ENCODE measurements around the gene METTL25.

The METTL25 gene

GRCh38 chr12:82406651-82407050 lies 48.3 kb downstream of the METTL25 start:
- Histone ChIP-seq H3K4me1 (ENCODE audit: low read depth, poor library complexity, severe bottlenecking) (no peaks in the 10 kb centered on the region), H3K36me3 (ENCODE audit: insufficient read depth) (no peaks in the 10 kb centered on the region), H4K20me1 (ENCODE audit: insufficient read depth) (no peaks in the 10 kb centered on the region), H3K9ac (no peak overlapping the region), H2AFZ (ENCODE audit: low read depth) (no peak overlapping the region), H3K27me3 (ENCODE audit: insufficient read depth, low read depth) (no peaks in the 10 kb centered on the region), H3K79me2 (ENCODE audit: insufficient read depth, low read depth) (no peaks in the 10 kb centered on the region), H3K27ac (no peak overlapping the region), H3K4me2 (no peak overlapping the region), H3K4me3 (IDR thresholded peaks at IDR 0.05; ENCODE audit: insufficient read depth, low read depth, low read length) (no peak overlapping the region)
- no peak for TF ChIP-seq CTCF (conservative IDR thresholded peaks at IDR 0.05; ENCODE audit: low read depth, low read length)

GRCh38 chr12:82407481-82407880 lies 49.2 kb downstream of the METTL25 start:
- Histone ChIP-seq H4K20me1 (ENCODE audit: insufficient read depth) (no peaks in the 10 kb centered on the region), H3K27ac (no peak overlapping the region), H3K27me3 (ENCODE audit: insufficient read depth, low read depth) (no peaks in the 10 kb centered on the region), H3K79me2 (ENCODE audit: insufficient read depth, low read depth) (no peaks in the 10 kb centered on the region), H3K9ac (no peak overlapping the region), H3K4me2 (no peak overlapping the region), H3K4me1 (ENCODE audit: low read depth, poor library complexity, severe bottlenecking) (no peaks in the 10 kb centered on the region), H3K36me3 (ENCODE audit: insufficient read depth) (no peaks in the 10 kb centered on the region), H2AFZ (ENCODE audit: low read depth) (no peak overlapping the region), H3K4me3 (IDR thresholded peaks at IDR 0.05; ENCODE audit: insufficient read depth, low read depth, low read length) (no peak overlapping the region)
- TF ChIP-seq CTCF (conservative IDR thresholded peaks at IDR 0.05; ENCODE audit: low read depth, low read length) = no peak

- TF ChIP-seq CTCF (conservative IDR thresholded peaks at IDR 0.05; ENCODE audit: low read depth, low read length) = no peak
Observed at GRCh38 chr12:82408844-82409243, 50.5 kb downstream of the METTL25 start.

GRCh38 chr12:82411546-82412230 lies 53.4 kb downstream of the METTL25 start:
- Histone ChIP-seq H3K4me2 (no peak overlapping the region), H3K27me3 (ENCODE audit: insufficient read depth, low read depth) (no peaks in the 10 kb centered on the region), H3K36me3 (ENCODE audit: insufficient read depth) (no peaks in the 10 kb centered on the region), H3K4me1 (ENCODE audit: low read depth, poor library complexity, severe bottlenecking) (no peaks in the 10 kb centered on the region), H3K27ac (no peak overlapping the region), H4K20me1 (ENCODE audit: insufficient read depth) (no peaks in the 10 kb centered on the region), H3K79me2 (ENCODE audit: insufficient read depth, low read depth) (no peaks in the 10 kb centered on the region), H3K9ac (no peak overlapping the region), H2AFZ (ENCODE audit: low read depth) (no peak overlapping the region), H3K4me3 (IDR thresholded peaks at IDR 0.05; ENCODE audit: insufficient read depth, low read depth, low read length) (no peak overlapping the region)
- TF ChIP-seq CTCF (conservative IDR thresholded peaks at IDR 0.05; ENCODE audit: low read depth, low read length) = no peak

More at GRCh38 chr12:82408844-82409243, 50.5 kb downstream of the METTL25 start:
- Histone ChIP-seq H2AFZ (ENCODE audit: low read depth) (no peak overlapping the region), H3K9ac (no peak overlapping the region), H3K4me3 (IDR thresholded peaks at IDR 0.05; ENCODE audit: insufficient read depth, low read depth, low read length) (no peak overlapping the region), H3K27me3 (ENCODE audit: insufficient read depth, low read depth) (no peaks in the 10 kb centered on the region), H4K20me1 (ENCODE audit: insufficient read depth) (no peaks in the 10 kb centered on the region), H3K27ac (no peak overlapping the region), H3K4me1 (ENCODE audit: low read depth, poor library complexity, severe bottlenecking) (no peaks in the 10 kb centered on the region), H3K36me3 (ENCODE audit: insufficient read depth) (no peaks in the 10 kb centered on the region), H3K79me2 (ENCODE audit: insufficient read depth, low read depth) (no peaks in the 10 kb centered on the region), H3K4me2 (no peak overlapping the region)

Data from KMS-11 (cell line).